Measurements from ENCODE around the gene GCGR. TPM values are rescaled to one million over a fixed set of nuclear protein-coding genes. Genes with fewer than 3 reads are reported as not detected.

GCGR gene
- total and polyA plus RNA-seq, 2 donors from 2014 or later = 9.3 to 37.2 TPM

- DNase-seq (no peak), FAIRE-seq (no peak)
- H3K27me3 ChIP-seq (ENCODE audit: control insufficient read depth, insufficient read depth, low read length) = no peaks in the 10 kb centered on the region
- intact Hi-C loops (cut with DNase I) = no loop called here
- peaks cover 2 to 21% (median 14%) of the 10 kb centered on the region in 3 donors for H3K36me3 ChIP-seq (ENCODE audit: control insufficient read depth in 2 of 3, insufficient read depth in 3 of 3, low read length in 3 of 3)
- peaks cover 0 to 29% (median 12%) of the 10 kb centered on the region in 3 donors for H3K4me1 ChIP-seq (ENCODE audit: control insufficient read depth in 2 of 3, insufficient read depth in 2 of 3, low read depth in 1 of 3, low read length in 3 of 3)
- peak within 1 kb of the TSS; percentile 76 to 94 (median 85) for H3K4me3 ChIP-seq (ENCODE audit: low read length in 3 of 3)
- TF ChIP-seq, protein P1, sequence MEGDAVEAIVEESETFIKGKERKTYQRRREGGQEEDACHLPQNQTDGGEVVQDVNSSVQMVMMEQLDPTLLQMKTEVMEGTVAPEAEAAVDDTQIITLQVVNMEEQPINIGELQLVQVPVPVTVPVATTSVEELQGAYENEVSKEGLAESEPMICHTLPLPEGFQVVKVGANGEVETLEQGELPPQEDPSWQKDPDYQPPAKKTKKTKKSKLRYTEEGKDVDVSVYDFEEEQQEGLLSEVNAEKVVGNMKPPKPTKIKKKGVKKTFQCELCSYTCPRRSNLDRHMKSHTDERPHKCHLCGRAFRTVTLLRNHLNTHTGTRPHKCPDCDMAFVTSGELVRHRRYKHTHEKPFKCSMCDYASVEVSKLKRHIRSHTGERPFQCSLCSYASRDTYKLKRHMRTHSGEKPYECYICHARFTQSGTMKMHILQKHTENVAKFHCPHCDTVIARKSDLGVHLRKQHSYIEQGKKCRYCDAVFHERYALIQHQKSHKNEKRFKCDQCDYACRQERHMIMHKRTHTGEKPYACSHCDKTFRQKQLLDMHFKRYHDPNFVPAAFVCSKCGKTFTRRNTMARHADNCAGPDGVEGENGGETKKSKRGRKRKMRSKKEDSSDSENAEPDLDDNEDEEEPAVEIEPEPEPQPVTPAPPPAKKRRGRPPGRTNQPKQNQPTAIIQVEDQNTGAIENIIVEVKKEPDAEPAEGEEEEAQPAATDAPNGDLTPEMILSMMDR (IDR thresholded peaks at IDR 0.05; ENCODE audit: borderline replicate concordance, extremely low read depth, insufficient read depth) = no peak
- H3K9ac ChIP-seq (ENCODE audit: low read length in 3 of 3) = peak within 1 kb of the TSS; percentile 76 to 94 (median 88)
- no peaks in the 10 kb centered on the region for H3K9me3 ChIP-seq (ENCODE audit: control insufficient read depth in 2 of 3, insufficient read depth in 1 of 3, low read length in 3 of 3)
- H3K27ac ChIP-seq (ENCODE audit: low read depth in 2 of 2, low read length in 2 of 2) = peak within 1 kb of the TSS; percentile 92 to 98
Measured at GRCh38 chr17:81859906-81860755, 56.2 kb downstream of the GCGR start, which contains the start of gene P4HB. Gene P4HB (minus strand): TSS chr17:81860535. CDS start chr17:81860471, 64 bp downstream.

DNA sequence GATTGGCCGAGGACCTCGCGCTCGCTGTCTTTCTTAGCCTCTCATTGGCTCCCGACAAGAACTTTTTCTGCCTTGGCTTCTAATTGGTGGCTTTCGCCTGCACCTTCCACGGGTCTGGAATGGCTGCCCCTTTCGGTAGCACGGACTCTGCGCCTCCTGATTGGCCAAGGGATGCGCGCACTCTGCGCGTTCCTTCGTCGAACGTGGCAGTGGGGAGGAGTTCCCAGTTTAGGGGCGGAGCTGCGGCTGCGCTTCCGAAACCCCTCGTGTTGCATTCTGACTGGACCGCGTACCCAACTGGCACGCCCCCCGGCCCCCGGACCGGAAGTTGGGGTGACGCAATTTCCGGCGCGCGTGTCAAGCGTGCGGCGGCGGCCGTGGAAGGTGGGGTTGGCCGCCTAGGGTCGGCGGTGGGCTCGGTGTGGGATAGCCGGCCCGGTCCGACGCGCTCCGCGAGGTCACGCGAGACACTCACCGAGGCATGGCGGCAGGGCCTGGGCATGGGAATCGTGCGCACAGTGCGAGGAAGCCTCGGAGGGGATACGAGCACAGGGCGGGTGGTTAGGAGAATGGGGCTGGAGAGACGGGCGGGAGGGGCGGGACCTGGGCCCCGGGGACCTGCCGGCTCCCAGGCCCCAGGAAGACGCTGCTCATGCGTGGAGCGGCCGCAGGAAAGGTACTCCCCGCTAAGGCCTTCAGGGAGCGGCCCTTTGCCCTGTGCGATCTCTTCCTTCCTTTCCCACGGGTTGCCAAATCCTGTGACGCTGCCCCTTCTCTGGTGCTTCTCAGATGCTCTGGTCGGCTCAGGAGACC is 57.0 kb downstream of the GCGR start:
- Histone ChIP-seq H3K9me3 (ENCODE audit: control insufficient read depth in 2 of 3, insufficient read depth in 1 of 3, low read length in 3 of 3) (no peaks in the 10 kb centered on the region), H3K36me3 (ENCODE audit: control insufficient read depth in 2 of 3, insufficient read depth in 3 of 3, low read length in 3 of 3) (peaks cover 2 to 15% (median 10%) of the 10 kb centered on the region in 3 donors), H3K27me3 (ENCODE audit: control insufficient read depth, insufficient read depth, low read length) (no peaks in the 10 kb centered on the region), H3K27ac (ENCODE audit: low read depth in 2 of 2, low read length in 2 of 2) (peak overlapping the region; percentile 92 to 98), H3K9ac (ENCODE audit: low read length in 3 of 3) (peak overlapping the region; percentile 61 to 88 (median 62)), H3K4me3 (ENCODE audit: low read length in 3 of 3) (peak overlapping the region; percentile 66 to 78 (median 76)), H3K4me1 (ENCODE audit: control insufficient read depth in 2 of 3, insufficient read depth in 2 of 3, low read depth in 1 of 3, low read length in 3 of 3) (peaks cover 0 to 35% (median 18%) of the 10 kb centered on the region in 3 donors)
- TF ChIP-seq, protein P1 (IDR thresholded peaks at IDR 0.05; ENCODE audit: borderline replicate concordance, extremely low read depth, insufficient read depth) = peak; percentile 1
- FAIRE-seq (peak; percentile 94), DNase-seq (peak; percentile 100)
- intact Hi-C loops (cut with DNase I) = no loop called here

DNA sequence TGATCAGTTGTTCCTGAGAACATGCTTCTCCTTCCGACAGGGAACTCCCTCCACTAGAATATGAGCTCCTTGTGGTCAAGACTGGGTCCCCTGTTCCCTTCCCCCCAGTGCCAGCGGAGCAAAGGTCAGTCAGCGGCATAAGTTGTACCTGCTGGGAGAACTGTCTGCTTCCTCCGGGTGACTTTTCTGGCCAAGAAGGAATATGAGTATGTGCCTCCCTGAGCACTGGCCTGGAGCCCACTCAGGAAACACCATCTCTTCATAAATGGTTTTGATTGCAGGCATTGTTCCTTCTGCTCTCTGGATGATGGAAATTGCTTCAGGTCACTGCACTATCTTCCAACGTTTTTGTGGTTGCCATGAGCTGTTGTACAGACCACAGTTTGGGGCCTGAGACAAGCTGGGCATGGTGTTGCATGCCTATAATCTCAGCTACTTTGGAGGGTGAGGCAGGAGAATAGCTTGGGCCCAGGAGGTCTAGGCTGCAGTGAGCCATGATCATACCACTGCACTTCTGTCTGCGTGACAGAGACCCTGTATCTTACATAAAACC is 59.2 kb downstream of the GCGR start:
- no peaks in the 10 kb centered on the region for H3K27me3 ChIP-seq (ENCODE audit: control insufficient read depth, insufficient read depth, low read length)
- H3K9ac ChIP-seq (ENCODE audit: low read length in 3 of 3) = no peak overlapping the region
- TF ChIP-seq, protein P1 (IDR thresholded peaks at IDR 0.05; ENCODE audit: borderline replicate concordance, extremely low read depth, insufficient read depth) = no peak
- H3K4me1 ChIP-seq (ENCODE audit: control insufficient read depth in 2 of 3, insufficient read depth in 2 of 3, low read depth in 1 of 3, low read length in 3 of 3) = peaks cover 0 to 51% (median 38%) of the 10 kb centered on the region in 3 donors
- DNase-seq (no peak), FAIRE-seq (no peak)
- H3K27ac ChIP-seq (ENCODE audit: low read depth in 2 of 2, low read length in 2 of 2) = peak overlapping the region in 1 of 2 donors; percentile 41
- intact Hi-C loops (cut with DNase I) = no loop called here
- H3K36me3 ChIP-seq (ENCODE audit: control insufficient read depth in 2 of 3, insufficient read depth in 3 of 3, low read length in 3 of 3) = peaks cover 0 to 5% (median 4%) of the 10 kb centered on the region in 3 donors
- no peak overlapping the region for H3K4me3 ChIP-seq (ENCODE audit: low read length in 3 of 3)
- H3K9me3 ChIP-seq (ENCODE audit: control insufficient read depth in 2 of 3, insufficient read depth in 1 of 3, low read length in 3 of 3) = no peaks in the 10 kb centered on the region

Other genes starting within 250 kb of the GCGR start
- gene NPLOC4, start 167.0 kb upstream of the GCGR start, total RNA-seq = 86.4 TPM
- gene NPLOC4, start 167.0 kb upstream of the GCGR start, polyA plus RNA-seq (ENCODE audit: insufficient read depth, low read depth, low replicate concordance) = 41.5 TPM
- 2.1 TPM for gene TSPAN10, start 167.0 kb upstream of the GCGR start, total RNA-seq
- gene TSPAN10, start 167.0 kb upstream of the GCGR start, polyA plus RNA-seq (ENCODE audit: insufficient read depth, low read depth, low replicate concordance) = 1.9 TPM
- 3.2 TPM for gene PDE6G, start 147.6 kb upstream of the GCGR start, total RNA-seq
- 5.4 TPM for gene PDE6G, start 147.6 kb upstream of the GCGR start, polyA plus RNA-seq (ENCODE audit: insufficient read depth, low read depth, low replicate concordance)
- gene OXLD1, start 137.5 kb upstream of the GCGR start, total RNA-seq = 28.2 TPM
- 51.9 TPM for gene OXLD1, start 137.5 kb upstream of the GCGR start, polyA plus RNA-seq (ENCODE audit: insufficient read depth, low read depth, low replicate concordance)
- gene CCDC137, start 137.4 kb upstream of the GCGR start, total RNA-seq = 18.8 TPM
- gene CCDC137, start 137.4 kb upstream of the GCGR start, polyA plus RNA-seq (ENCODE audit: insufficient read depth, low read depth, low replicate concordance) = 14.7 TPM
- 34.7 TPM for gene ARL16, start 120.4 kb upstream of the GCGR start, total RNA-seq
- gene ARL16, start 120.4 kb upstream of the GCGR start, polyA plus RNA-seq (ENCODE audit: insufficient read depth, low read depth, low replicate concordance) = 76.1 TPM
- gene HGS, start 120.1 kb upstream of the GCGR start, total RNA-seq = 95.3 TPM
- 85.5 TPM for gene HGS, start 120.1 kb upstream of the GCGR start, polyA plus RNA-seq (ENCODE audit: insufficient read depth, low read depth, low replicate concordance)
- 52.4 TPM for gene MRPL12, start 100.8 kb upstream of the GCGR start, total RNA-seq
- 251 TPM for gene MRPL12, start 100.8 kb upstream of the GCGR start, polyA plus RNA-seq (ENCODE audit: insufficient read depth, low read depth, low replicate concordance)
- gene SLC25A10, start 91.9 kb upstream of the GCGR start, total RNA-seq = 19.9 TPM
- gene SLC25A10, start 91.9 kb upstream of the GCGR start, polyA plus RNA-seq (ENCODE audit: insufficient read depth, low read depth, low replicate concordance) = 94.5 TPM
- 88.3 TPM for gene MCRIP1, start 29.1 kb downstream of the GCGR start, total RNA-seq
- gene MCRIP1, start 29.1 kb downstream of the GCGR start, polyA plus RNA-seq (ENCODE audit: insufficient read depth, low read depth, low replicate concordance) = 151 TPM
- not detected for gene PPP1R27, start 30.9 kb downstream of the GCGR start, total RNA-seq
- not detected for gene PPP1R27, start 30.9 kb downstream of the GCGR start, polyA plus RNA-seq (ENCODE audit: insufficient read depth, low read depth, low replicate concordance)
- gene P4HB, start 56.4 kb downstream of the GCGR start, total RNA-seq = 482 TPM
- 411 TPM for gene P4HB, start 56.4 kb downstream of the GCGR start, polyA plus RNA-seq (ENCODE audit: insufficient read depth, low read depth, low replicate concordance)
- gene ARHGDIA, start 67.2 kb downstream of the GCGR start, total RNA-seq = 453 TPM
- 424 TPM for gene ARHGDIA, start 67.2 kb downstream of the GCGR start, polyA plus RNA-seq (ENCODE audit: insufficient read depth, low read depth, low replicate concordance)
- gene ALYREF, start 87.4 kb downstream of the GCGR start, total RNA-seq = 59.3 TPM
- 45.3 TPM for gene ALYREF, start 87.4 kb downstream of the GCGR start, polyA plus RNA-seq (ENCODE audit: insufficient read depth, low read depth, low replicate concordance)
- gene ANAPC11, start 87.6 kb downstream of the GCGR start, total RNA-seq = 88.6 TPM
- 220 TPM for gene ANAPC11, start 87.6 kb downstream of the GCGR start, polyA plus RNA-seq (ENCODE audit: insufficient read depth, low read depth, low replicate concordance)
- 0.66 TPM for gene NPB, start 98.1 kb downstream of the GCGR start, total RNA-seq
- gene NPB, start 98.1 kb downstream of the GCGR start, polyA plus RNA-seq (ENCODE audit: insufficient read depth, low read depth, low replicate concordance) = 1.4 TPM
- 28.4 TPM for gene PCYT2, start 107.2 kb downstream of the GCGR start, total RNA-seq
- gene PCYT2, start 107.2 kb downstream of the GCGR start, polyA plus RNA-seq (ENCODE audit: insufficient read depth, low read depth, low replicate concordance) = 104 TPM
- 25.2 TPM for gene SIRT7, start 114.0 kb downstream of the GCGR start, total RNA-seq
- 17.4 TPM for gene SIRT7, start 114.0 kb downstream of the GCGR start, polyA plus RNA-seq (ENCODE audit: insufficient read depth, low read depth, low replicate concordance)
- 18.2 TPM for gene MAFG, start 123.6 kb downstream of the GCGR start, total RNA-seq
- 8.3 TPM for gene MAFG, start 123.6 kb downstream of the GCGR start, polyA plus RNA-seq (ENCODE audit: insufficient read depth, low read depth, low replicate concordance)
- gene PYCR1, start 133.2 kb downstream of the GCGR start, total RNA-seq = 14.2 TPM
- 7.9 TPM for gene PYCR1, start 133.2 kb downstream of the GCGR start, polyA plus RNA-seq (ENCODE audit: insufficient read depth, low read depth, low replicate concordance)
- gene MYADML2, start 143.1 kb downstream of the GCGR start, total RNA-seq = not detected
- gene MYADML2, start 143.1 kb downstream of the GCGR start, polyA plus RNA-seq (ENCODE audit: insufficient read depth, low read depth, low replicate concordance) = not detected
- not detected for gene NOTUM, start 157.0 kb downstream of the GCGR start, total RNA-seq
- not detected for gene NOTUM, start 157.0 kb downstream of the GCGR start, polyA plus RNA-seq (ENCODE audit: insufficient read depth, low read depth, low replicate concordance)
- gene ASPSCR1, start 173.5 kb downstream of the GCGR start, total RNA-seq = 35.2 TPM
- 57.5 TPM for gene ASPSCR1, start 173.5 kb downstream of the GCGR start, polyA plus RNA-seq (ENCODE audit: insufficient read depth, low read depth, low replicate concordance)
- 36.9 TPM for gene CENPX, start 218.7 kb downstream of the GCGR start, total RNA-seq
- 93.2 TPM for gene CENPX, start 218.7 kb downstream of the GCGR start, polyA plus RNA-seq (ENCODE audit: insufficient read depth, low read depth, low replicate concordance)
- gene LRRC45, start 219.2 kb downstream of the GCGR start, total RNA-seq = 9.9 TPM
- 9.9 TPM for gene LRRC45, start 219.2 kb downstream of the GCGR start, polyA plus RNA-seq (ENCODE audit: insufficient read depth, low read depth, low replicate concordance)
- 2.6 TPM for gene RAC3, start 227.5 kb downstream of the GCGR start, total RNA-seq
- gene RAC3, start 227.5 kb downstream of the GCGR start, polyA plus RNA-seq (ENCODE audit: insufficient read depth, low read depth, low replicate concordance) = 13.1 TPM
- gene DCXR, start 233.5 kb downstream of the GCGR start, total RNA-seq = 102 TPM
- gene DCXR, start 233.5 kb downstream of the GCGR start, polyA plus RNA-seq (ENCODE audit: insufficient read depth, low read depth, low replicate concordance) = 551 TPM
- 29.8 TPM for gene RFNG, start 247.7 kb downstream of the GCGR start, total RNA-seq
- gene RFNG, start 247.7 kb downstream of the GCGR start, polyA plus RNA-seq (ENCODE audit: insufficient read depth, low read depth, low replicate concordance) = 47.3 TPM
- 99.3 TPM for gene GPS1, start 247.7 kb downstream of the GCGR start, total RNA-seq
- gene GPS1, start 247.7 kb downstream of the GCGR start, polyA plus RNA-seq (ENCODE audit: insufficient read depth, low read depth, low replicate concordance) = 149 TPM

Data from kidney (tissue), 14 donors.